Stimulated activated CD8-positive, alpha-beta memory T cell treated with anti-CD3 and anti-CD28 coated beads, Interleukin-7, amount 100 ng/mL, for 48 hours (primary cell): Measurements from ENCODE around the gene ZFP64.
A peak's percentile ranks its signal among the peaks of the same experiment; 100 is the strongest.
"Not testable (repeated sequence)": the region's sequence is repeated elsewhere in the genome, so short reads cannot be mapped to it uniquely, and the experiment has no call there.

ENCODE experiments used
- DNase-seq, 2 donors: peaks; one replicate each; pipeline ENCODE4 v3.0.0-alpha.2; 2020; ENCODE audit warnings: low read depth in 1 of 2; ENCODE audit errors: extremely low read depth in 1 of 2

Gene ZFP64

GRCh38 chr20:52191132-52191915, at the start of gene ZFP64:
Gene ZFP64 (minus strand): TSS chr20:52191779. CDS start chr20:52191636, 143 bp downstream.
- peak; percentile 43 to 54 for DNase-seq

GRCh38 chr20:52240802-52241201, 49.2 kb upstream of the ZFP64 start:
- DNase-seq = no peak

GRCh38 chr20:52239102-52239501, 47.5 kb upstream of the ZFP64 start:
- no peak for DNase-seq

- no peak for DNase-seq
These were observed 44.7 kb upstream of the ZFP64 start for GRCh38 chr20:52236292-52236691.

- no peak for DNase-seq
These were observed 43.5 kb upstream of the ZFP64 start for GRCh38 chr20:52235129-52235528.

- no peak for DNase-seq
These were observed 42.9 kb upstream of the ZFP64 start for GRCh38 chr20:52234302-52235045.

GRCh38 chr20:52231230-52231746, 39.7 kb upstream of the ZFP64 start:
- DNase-seq = no peak

- DNase-seq = no peak
These were observed 38.8 kb upstream of the ZFP64 start for GRCh38 chr20:52230409-52230808.

GRCh38 chr20:52229346-52229745, 37.8 kb upstream of the ZFP64 start:
- not testable (repeated sequence) for DNase-seq

GRCh38 chr20:52226370-52226769, 34.8 kb upstream of the ZFP64 start:
- no peak for DNase-seq

GRCh38 chr20:52224920-52225319, 33.3 kb upstream of the ZFP64 start:
- DNase-seq = no peak

- not testable (repeated sequence) for DNase-seq
These were observed 29.8 kb upstream of the ZFP64 start for GRCh38 chr20:52221362-52221761.

GRCh38 chr20:52220891-52221290, 29.3 kb upstream of the ZFP64 start:
- DNase-seq = not testable (repeated sequence)

GRCh38 chr20:52219441-52219840, 27.9 kb upstream of the ZFP64 start:
- DNase-seq = no peak

GRCh38 chr20:52217689-52218395, 26.3 kb upstream of the ZFP64 start:
- DNase-seq = no peak

GRCh38 chr20:52213995-52214394, 22.4 kb upstream of the ZFP64 start:
- DNase-seq = no peak

GRCh38 chr20:52212943-52213342, 21.4 kb upstream of the ZFP64 start:
- no peak for DNase-seq

- no peak for DNase-seq
These were observed 18.7 kb upstream of the ZFP64 start for GRCh38 chr20:52210037-52210990.

- DNase-seq = no peak
These were observed 17.6 kb upstream of the ZFP64 start for GRCh38 chr20:52209154-52209571.
